B cell (primary cell): ENCODE measurements around the gene MIPOL1.

Experiments used
- EZH2 ChIP-seq: IDR thresholded peaks from 2 replicates; pipeline ENCODE4 v1.6.1; 2012; ENCODE audit warnings: borderline replicate concordance, low read depth, mild to moderate bottlenecking, moderate library complexity, low read length; ENCODE audit not compliant: insufficient read depth, poor library complexity, severe bottlenecking
- TF ChIP-seq, protein P1 (sequence below): fragments of 200-600 bp; IDR thresholded peaks from one replicate; pipeline ENCODE4 v1.8.0; 2022; ENCODE audit warnings: antibody characterized with exemption, mild to moderate bottlenecking

GRCh38 chr14:37403626-37404025, 205.9 kb downstream of the MIPOL1 start:
- no peak for TF ChIP-seq EZH2
- TF ChIP-seq, protein P1, sequence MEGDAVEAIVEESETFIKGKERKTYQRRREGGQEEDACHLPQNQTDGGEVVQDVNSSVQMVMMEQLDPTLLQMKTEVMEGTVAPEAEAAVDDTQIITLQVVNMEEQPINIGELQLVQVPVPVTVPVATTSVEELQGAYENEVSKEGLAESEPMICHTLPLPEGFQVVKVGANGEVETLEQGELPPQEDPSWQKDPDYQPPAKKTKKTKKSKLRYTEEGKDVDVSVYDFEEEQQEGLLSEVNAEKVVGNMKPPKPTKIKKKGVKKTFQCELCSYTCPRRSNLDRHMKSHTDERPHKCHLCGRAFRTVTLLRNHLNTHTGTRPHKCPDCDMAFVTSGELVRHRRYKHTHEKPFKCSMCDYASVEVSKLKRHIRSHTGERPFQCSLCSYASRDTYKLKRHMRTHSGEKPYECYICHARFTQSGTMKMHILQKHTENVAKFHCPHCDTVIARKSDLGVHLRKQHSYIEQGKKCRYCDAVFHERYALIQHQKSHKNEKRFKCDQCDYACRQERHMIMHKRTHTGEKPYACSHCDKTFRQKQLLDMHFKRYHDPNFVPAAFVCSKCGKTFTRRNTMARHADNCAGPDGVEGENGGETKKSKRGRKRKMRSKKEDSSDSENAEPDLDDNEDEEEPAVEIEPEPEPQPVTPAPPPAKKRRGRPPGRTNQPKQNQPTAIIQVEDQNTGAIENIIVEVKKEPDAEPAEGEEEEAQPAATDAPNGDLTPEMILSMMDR: no peak
